ENCODE measurements around the gene PRKCA. TPM values are rescaled to one million over a fixed set of nuclear protein-coding genes. Genes with fewer than 3 reads are reported as not detected.

The PRKCA gene
- total RNA-seq, 1 donor from 2014 or later: 15.5 TPM

DNA sequence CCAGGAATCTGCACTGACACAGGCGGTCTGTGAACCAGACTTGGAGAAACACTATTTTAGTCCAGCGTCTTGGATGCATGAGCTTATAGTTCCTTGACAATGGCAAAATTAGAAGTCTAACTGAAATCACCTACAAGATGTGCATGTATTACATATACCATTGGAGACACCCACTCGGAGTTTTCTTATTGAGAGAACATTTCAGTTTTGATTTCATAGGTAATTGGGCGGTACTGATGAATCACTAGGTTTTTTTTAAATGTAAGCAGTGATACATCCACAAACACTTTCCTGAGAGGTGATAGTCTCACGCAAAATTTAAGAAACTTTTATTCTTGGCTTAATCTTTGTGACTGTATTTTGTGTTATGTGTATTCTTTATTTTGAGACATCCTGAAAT is 69.8 kb downstream of the PRKCA start:
- peaks cover 5% of the 10 kb centered on the region for H3K4me1 ChIP-seq
- no peaks in the 10 kb centered on the region for H3K27me3 ChIP-seq
- H3K27ac ChIP-seq: no peak overlapping the region
- intact Hi-C loops (cut with DNase I): no loop called here
- H3K36me3 ChIP-seq: no peaks in the 10 kb centered on the region
- H3K9me3 ChIP-seq: no peaks in the 10 kb centered on the region
- DNase-seq (ENCODE audit: extremely low spot score in 2 of 2): no peak
- TF ChIP-seq POLR2AphosphoS5 (IDR thresholded peaks at IDR 0.05; ENCODE audit: insufficient read depth in 1 of 2, low read depth in 1 of 2) (no peak), POLR2A (IDR thresholded peaks at IDR 0.05) (no peak)
- TF ChIP-seq, protein P1, sequence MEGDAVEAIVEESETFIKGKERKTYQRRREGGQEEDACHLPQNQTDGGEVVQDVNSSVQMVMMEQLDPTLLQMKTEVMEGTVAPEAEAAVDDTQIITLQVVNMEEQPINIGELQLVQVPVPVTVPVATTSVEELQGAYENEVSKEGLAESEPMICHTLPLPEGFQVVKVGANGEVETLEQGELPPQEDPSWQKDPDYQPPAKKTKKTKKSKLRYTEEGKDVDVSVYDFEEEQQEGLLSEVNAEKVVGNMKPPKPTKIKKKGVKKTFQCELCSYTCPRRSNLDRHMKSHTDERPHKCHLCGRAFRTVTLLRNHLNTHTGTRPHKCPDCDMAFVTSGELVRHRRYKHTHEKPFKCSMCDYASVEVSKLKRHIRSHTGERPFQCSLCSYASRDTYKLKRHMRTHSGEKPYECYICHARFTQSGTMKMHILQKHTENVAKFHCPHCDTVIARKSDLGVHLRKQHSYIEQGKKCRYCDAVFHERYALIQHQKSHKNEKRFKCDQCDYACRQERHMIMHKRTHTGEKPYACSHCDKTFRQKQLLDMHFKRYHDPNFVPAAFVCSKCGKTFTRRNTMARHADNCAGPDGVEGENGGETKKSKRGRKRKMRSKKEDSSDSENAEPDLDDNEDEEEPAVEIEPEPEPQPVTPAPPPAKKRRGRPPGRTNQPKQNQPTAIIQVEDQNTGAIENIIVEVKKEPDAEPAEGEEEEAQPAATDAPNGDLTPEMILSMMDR (IDR thresholded peaks at IDR 0.05): no peak
- H3K4me3 ChIP-seq: no peak overlapping the region

DNA sequence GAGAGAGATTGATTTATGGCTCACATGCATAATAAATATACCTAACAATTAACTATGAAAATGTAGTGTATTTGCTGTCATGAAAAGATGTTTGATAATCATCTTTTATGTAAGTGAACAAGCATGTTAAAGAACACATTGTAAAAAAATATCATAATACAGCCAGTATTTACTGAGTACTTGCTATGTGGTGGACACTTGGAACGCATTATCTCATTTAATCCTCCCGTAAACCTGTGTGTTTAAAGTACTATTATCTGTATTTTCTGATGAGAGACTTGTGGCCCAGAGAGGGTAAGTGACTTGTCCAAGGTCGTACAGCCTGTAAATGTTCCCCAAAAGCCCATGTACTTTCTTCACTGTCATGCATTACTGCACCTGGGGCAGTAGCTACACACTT is 70.7 kb downstream of the PRKCA start:
- H3K36me3 ChIP-seq: no peaks in the 10 kb centered on the region
- no peak overlapping the region for H3K27ac ChIP-seq
- DNase-seq (ENCODE audit: extremely low spot score in 2 of 2): no peak
- no peaks in the 10 kb centered on the region for H3K9me3 ChIP-seq
- intact Hi-C loops (cut with DNase I): no loop called here
- no peaks in the 10 kb centered on the region for H3K27me3 ChIP-seq
- TF ChIP-seq, protein P1 (IDR thresholded peaks at IDR 0.05): no peak
- TF ChIP-seq POLR2AphosphoS5 (IDR thresholded peaks at IDR 0.05; ENCODE audit: insufficient read depth in 1 of 2, low read depth in 1 of 2): no peak
- no peak for TF ChIP-seq POLR2A (IDR thresholded peaks at IDR 0.05)
- H3K4me1 ChIP-seq: peaks cover 5% of the 10 kb centered on the region
- H3K4me3 ChIP-seq: no peak overlapping the region

DNA sequence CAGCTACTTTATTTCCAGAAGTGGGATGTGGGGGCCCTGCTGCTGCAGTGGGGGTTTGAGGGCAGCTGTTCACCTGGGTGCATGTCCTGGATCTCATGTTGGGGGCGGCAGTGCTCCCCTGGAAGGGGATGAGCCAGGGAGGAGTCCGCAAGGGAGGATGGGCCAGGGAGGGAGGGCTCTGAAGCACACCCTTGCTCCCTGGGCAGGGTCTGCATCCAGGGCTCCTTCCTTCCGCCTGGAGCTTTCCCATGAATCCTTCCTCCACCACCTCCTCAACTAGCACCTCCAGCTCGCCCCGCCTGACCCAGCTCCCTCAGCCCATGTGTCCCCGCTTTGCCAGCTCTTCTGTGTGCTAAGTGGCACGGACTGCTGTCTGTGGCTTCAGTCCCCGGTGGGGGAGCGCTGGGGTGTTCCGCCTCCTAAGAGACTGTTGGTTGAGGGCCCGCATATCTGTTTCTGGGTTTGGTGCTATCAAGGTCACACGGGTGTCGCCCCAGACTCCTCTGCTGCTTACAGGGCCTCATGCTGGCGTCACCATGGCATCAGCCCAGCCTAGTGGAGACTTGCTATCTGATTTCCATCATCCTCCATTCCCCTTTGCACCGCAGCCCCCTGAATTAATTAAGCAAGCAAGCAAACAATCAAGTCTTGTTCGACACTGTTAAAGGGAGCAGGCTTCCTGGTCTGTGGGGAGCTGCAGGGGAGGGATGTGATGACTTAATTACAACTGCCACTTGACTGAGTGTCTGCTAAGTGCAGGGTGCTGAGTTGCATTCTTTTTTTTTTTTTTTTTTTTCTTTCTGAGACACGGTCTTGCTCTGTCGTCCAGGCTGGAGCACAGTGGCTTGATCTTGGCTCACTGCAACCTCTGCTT is 71.8 kb downstream of the PRKCA start:
- Histone ChIP-seq H3K27me3 (no peaks in the 10 kb centered on the region), H3K27ac (no peak overlapping the region), H3K4me3 (no peak overlapping the region), H3K36me3 (no peaks in the 10 kb centered on the region), H3K4me1 (peaks cover 5% of the 10 kb centered on the region), H3K9me3 (no peaks in the 10 kb centered on the region)
- TF ChIP-seq POLR2A (IDR thresholded peaks at IDR 0.05) (no peak), POLR2AphosphoS5 (IDR thresholded peaks at IDR 0.05; ENCODE audit: insufficient read depth in 1 of 2, low read depth in 1 of 2) (no peak)
- TF ChIP-seq, protein P1 (IDR thresholded peaks at IDR 0.05): no peak
- intact Hi-C loops (cut with DNase I): no loop called here
- no peak for DNase-seq (ENCODE audit: extremely low spot score in 2 of 2)

DNA sequence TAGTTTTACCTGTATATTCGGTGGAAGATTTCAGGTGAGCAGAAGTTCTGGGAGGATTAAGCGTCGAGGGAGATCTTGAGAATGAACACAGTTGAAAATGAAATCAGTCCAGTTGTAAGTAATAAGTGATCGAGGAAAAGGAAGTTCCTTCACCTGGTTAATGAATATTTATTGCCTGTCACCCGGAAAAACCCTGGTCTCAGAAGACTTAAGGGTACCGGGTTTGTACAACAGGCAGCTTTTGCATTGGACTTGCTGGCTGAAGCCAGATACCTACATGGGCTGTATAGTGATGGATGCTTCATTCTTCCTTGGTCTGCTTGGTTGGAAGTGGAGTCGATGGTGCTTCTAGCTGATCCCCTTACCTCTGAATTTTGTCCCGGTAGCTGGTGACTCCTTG is 72.7 kb downstream of the PRKCA start:
- Histone ChIP-seq H3K27me3 (no peaks in the 10 kb centered on the region), H3K9me3 (no peaks in the 10 kb centered on the region), H3K27ac (no peak overlapping the region), H3K4me1 (no peaks in the 10 kb centered on the region), H3K4me3 (no peak overlapping the region), H3K36me3 (no peaks in the 10 kb centered on the region)
- no peak for DNase-seq (ENCODE audit: extremely low spot score in 2 of 2)
- intact Hi-C loops (cut with DNase I): no loop called here
- TF ChIP-seq, protein P1 (IDR thresholded peaks at IDR 0.05): no peak
- TF ChIP-seq POLR2A (IDR thresholded peaks at IDR 0.05) (no peak), POLR2AphosphoS5 (IDR thresholded peaks at IDR 0.05; ENCODE audit: insufficient read depth in 1 of 2, low read depth in 1 of 2) (no peak)

DNA sequence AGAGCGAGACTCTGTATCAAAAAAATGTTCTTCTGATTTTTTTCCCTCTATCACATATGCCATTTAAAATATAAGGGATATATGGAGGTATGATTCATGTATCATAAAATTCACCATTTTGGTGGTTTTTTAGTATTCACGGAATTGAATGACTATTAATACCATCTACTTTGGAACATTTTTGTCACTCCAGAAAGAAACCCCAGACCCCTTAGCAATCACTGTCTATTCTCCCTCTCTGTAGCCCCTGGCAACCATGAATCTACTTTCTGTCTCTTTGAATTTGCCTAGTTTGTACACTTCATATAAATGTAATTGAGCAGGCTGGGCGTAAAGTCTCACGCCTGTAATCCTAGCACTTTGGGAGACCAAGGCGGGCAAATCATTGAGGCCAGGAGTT is 75.9 kb downstream of the PRKCA start:
- no peak for TF ChIP-seq POLR2AphosphoS5 (IDR thresholded peaks at IDR 0.05; ENCODE audit: insufficient read depth in 1 of 2, low read depth in 1 of 2)
- no peak overlapping the region for H3K4me3 ChIP-seq
- H3K4me1 ChIP-seq: peaks cover 18% of the 10 kb centered on the region
- H3K27me3 ChIP-seq: no peaks in the 10 kb centered on the region
- H3K9me3 ChIP-seq: no peaks in the 10 kb centered on the region
- intact Hi-C loops (cut with DNase I): no loop called here
- no peak for DNase-seq (ENCODE audit: extremely low spot score in 2 of 2)
- H3K27ac ChIP-seq: no peak overlapping the region
- no peaks in the 10 kb centered on the region for H3K36me3 ChIP-seq

Measured in vagina (tissue), 2 donors.